A549 (cell line): ENCODE data around the gene NDC80. TPM values are rescaled to one million over a fixed set of nuclear protein-coding genes. Genes with fewer than 3 reads are reported as not detected.

Experiments
- ATAC-seq, 2 experiments: fragments of 200-7000 bp in 1 of 2; fragments of >200 bp in 1 of 2; cut with Nextera tagmentation in 1 of 2; cut with Tn5 transposase in 1 of 2; 3 replicates each; pipeline versions ENCODE4 v1.8.0 to v1.9.1; 2018 to 2020; ENCODE audit warnings: mild to moderate bottlenecking in 1 of 2, moderate library complexity in 1 of 2
- CTCF ChIA-PET: fragments of 300-600 bp; sonication (Branson Sonifier 250); formaldehyde crosslinking; extraction: SDS; loops from one replicate; lab custom pipeline; 2021; ENCODE audit warnings: antibody characterized with exemption, inconsistent platforms; lab: Yijun Ruan, JAX
- POLR2A ChIA-PET: fragments of 350-600 bp; formaldehyde crosslinking; extraction: SDS; loops from one replicate; lab custom pipeline; 2021; ENCODE audit warnings: antibody characterized with exemption, inconsistent platforms; lab: Yijun Ruan, JAX
- DNase-seq, 2 experiments: peaks; one replicate each; pipeline versions ENCODE4 v3.0.0 to v3.0.0-alpha.2; 2011 to 2016; ENCODE audit warnings: low read depth in 1 of 2, low spot score in 1 of 2
- FAIRE-seq: peaks from 2 replicates; lab custom pipeline; 2011; peaks lifted over from hg19 to GRCh38; lab: Jason Lieb, UNC
- H3K27ac ChIP-seq, 2 experiments: fragments of >200 bp; sonication (Bioruptor Twin); formaldehyde crosslinking; 3 replicates each; pipeline ENCODE4 v1.5.1; 2016 to 2017
- H3K4me1 ChIP-seq: fragments of >200 bp; sonication (Bioruptor Twin); formaldehyde crosslinking; 3 replicates; pipeline ENCODE4 v1.6.1; 2016
- H3K4me2 ChIP-seq: fragments of >200 bp; sonication (Bioruptor Twin); formaldehyde crosslinking; 3 replicates; pipeline ENCODE4 v1.6.1; 2016
- H3K4me3 ChIP-seq: fragments of >200 bp; sonication (Bioruptor Twin); formaldehyde crosslinking; 3 replicates; pipeline ENCODE4 v1.5.1; 2016
- H3K9me3 ChIP-seq: fragments of >200 bp; sonication (Bioruptor Twin); formaldehyde crosslinking; 3 replicates; pipeline ENCODE4 v1.6.1; 2016
- ATOH8 ChIP-seq: fragments of 250-450 bp; sonication (Bioruptor Pico); IDR thresholded peaks from 2 replicates; pipeline ENCODE4 v1.5.0; 2020; ENCODE audit warnings: low read depth, mild to moderate bottlenecking, moderate library complexity
- CEBPB ChIP-seq, 2 experiments: fragments of >200 bp in 1 of 2; sonication (Bioruptor Twin) in 1 of 2; formaldehyde crosslinking in 1 of 2; IDR thresholded peaks; 2 replicates each; pipeline ENCODE4 v1.6.1; 2012 to 2016
- CHD4 ChIP-seq: fragments of 200-600 bp; sonication (generic); IDR thresholded peaks from 2 replicates; pipeline ENCODE4 v1.6.1; 2016; ENCODE audit warnings: antibody characterized with exemption, mild to moderate bottlenecking, borderline replicate concordance
- CTCF ChIP-seq: fragments of >200 bp; sonication (Bioruptor Twin); formaldehyde crosslinking; IDR thresholded peaks from 3 replicates; pipeline ENCODE4 v1.5.1; 2016
- EHF ChIP-seq: fragments of 250-450 bp; sonication (Bioruptor Pico); IDR thresholded peaks from 2 replicates; pipeline ENCODE4 v1.5.0; 2020; ENCODE audit warnings: mild to moderate bottlenecking
- EHMT2 ChIP-seq: fragments of 200-600 bp; sonication (generic); IDR thresholded peaks from 2 replicates; pipeline ENCODE4 v1.6.1; 2016; ENCODE audit warnings: antibody characterized with exemption, low read depth, mild to moderate bottlenecking, moderate library complexity
- ELK1 ChIP-seq: fragments of 150-350 bp; IDR thresholded peaks from 2 replicates; pipeline ENCODE4 v1.6.1; 2014; ENCODE audit warnings: low read depth, mild to moderate bottlenecking, low read length
- EP300 ChIP-seq, 2 experiments: fragments of >200 bp; sonication (Bioruptor Twin); formaldehyde crosslinking; IDR thresholded peaks; 2 replicates in 1 of 2; 3 replicates in 1 of 2; pipeline ENCODE4 v1.6.1; 2016 to 2017
- FOSB ChIP-seq: fragments of 250-450 bp; sonication (Bioruptor Pico); IDR thresholded peaks from 2 replicates; pipeline ENCODE4 v1.5.0; 2020; ENCODE audit warnings: mild to moderate bottlenecking, moderate library complexity
- FOXS1 ChIP-seq: fragments of 250-450 bp; sonication (Bioruptor Pico); IDR thresholded peaks from 2 replicates; pipeline ENCODE4 v1.5.0; 2020; ENCODE audit warnings: mild to moderate bottlenecking, moderate library complexity
- GATA3 ChIP-seq: IDR thresholded peaks from 2 replicates; pipeline ENCODE4 v1.6.1; 2012; ENCODE audit warnings: borderline replicate concordance
- HOXB13 ChIP-seq: fragments of 250-450 bp; sonication (Bioruptor Pico); IDR thresholded peaks from 2 replicates; pipeline ENCODE4 v1.5.0; 2020; ENCODE audit warnings: low read depth, mild to moderate bottlenecking, moderate library complexity
- JUNB ChIP-seq: fragments of >200 bp; sonication (Bioruptor Twin); formaldehyde crosslinking; IDR thresholded peaks from 2 replicates; pipeline ENCODE4 v1.6.1; 2016
- KDM5A ChIP-seq: fragments of 200-600 bp; sonication (generic); IDR thresholded peaks from 2 replicates; pipeline ENCODE4 v1.6.1; 2016; ENCODE audit warnings: antibody characterized with exemption, mild to moderate bottlenecking
- MAX ChIP-seq: IDR thresholded peaks from 2 replicates; pipeline ENCODE4 v1.6.1; 2012
- PBX3 ChIP-seq: IDR thresholded peaks from 2 replicates; pipeline ENCODE4 v1.6.1; 2012
- PHF8 ChIP-seq: fragments of 200-600 bp; sonication (generic); IDR thresholded peaks from 2 replicates; pipeline ENCODE4 v1.6.1; 2016; ENCODE audit warnings: low read depth, mild to moderate bottlenecking, antibody characterized with exemption, moderate library complexity, borderline replicate concordance
- POLR2AphosphoS2 ChIP-seq: conservative IDR thresholded peaks from 2 replicates; pipeline ENCODE4 v1.6.1; 2012; ENCODE audit warnings: low read length, improper control_type of control experiment, inconsistent platforms
- RARB ChIP-seq: fragments of 250-450 bp; sonication (Bioruptor Pico); IDR thresholded peaks from 2 replicates; pipeline ENCODE4 v1.8.0; 2021; ENCODE audit warnings: mild to moderate bottlenecking, moderate library complexity
- RFX5 ChIP-seq: fragments of 450-650 bp; IDR thresholded peaks from 2 replicates; pipeline ENCODE4 v1.7.1; 2014; ENCODE audit warnings: antibody characterized with exemption, mild to moderate bottlenecking, moderate library complexity
- SREBF2 ChIP-seq: fragments of 450-650 bp; IDR thresholded peaks from 2 replicates; pipeline ENCODE4 v1.6.1; 2014; ENCODE audit warnings: mild to moderate bottlenecking, moderate library complexity
- WGBS: methylation state at CpG from one replicate; pipeline ENCODE4 v1.1.6; 2017; ENCODE audit errors: missing lambda C conversion rate; 5-methylcytosine and 5-hydroxymethylcytosine counted together
- polyA plus RNA-seq, 4 experiments: library from polyadenylated mRNA; depleted of rRNA in 3 of 4; stranded (reverse); fragments of >200 nt; fragmentation: RNase III in 1 of 4; extraction: RNeasy Plus Mini Kit Qiagen cat#74134 plus additional on column Dnase treatment in 1 of 4; gene quantifications; 2 replicates in 3 of 4; 3 replicates in 1 of 4; pipeline ENCODE4 v1.2.3, GENCODE V29; 2011 to 2017

The NDC80 gene
- polyA plus RNA-seq, 2 of the 4 experiments (the other 2 are of a cell fraction), result 11.1 to 20.2 TPM

- FAIRE-seq (no peak), DNase-seq (no peak), ATAC-seq (no peak)
- H3K9me3 ChIP-seq, result no peaks in the 10 kb centered on the region
- H3K27ac ChIP-seq, result no peak overlapping the region
- TF ChIP-seq SREBF2, result no peak
- no peak for TF ChIP-seq MAX
- no peak for TF ChIP-seq ATOH8 (CRISPR knock-in tag)
- no peak for TF ChIP-seq EHMT2
- no peak for TF ChIP-seq EP300 (IDR thresholded peaks at IDR 0.05)
- no peak for TF ChIP-seq HOXB13 (CRISPR knock-in tag)
- TF ChIP-seq ELK1, result no peak
- no peak overlapping the region for H3K4me2 ChIP-seq
- ChIA-PET POLR2A (no interaction called here), CTCF (interaction anchor here (0.7 kb wide), 2 partner anchors 208 to 798 kb away, joined by 3 read pairs; no protein-coding TSS in a partner anchor)
- H3K4me1 ChIP-seq, result no peaks in the 10 kb centered on the region
- H3K4me3 ChIP-seq, result no peak overlapping the region
- 58% methylated on average over 2 of the region's 2 CpGs for WGBS
Measured at GRCh38 chr18:2641638-2642037, 70.3 kb downstream of the NDC80 start.

- Histone ChIP-seq H3K4me1 (no peaks in the 10 kb centered on the region), H3K9me3 (no peaks in the 10 kb centered on the region), H3K4me2 (no peak overlapping the region), H3K27ac (no peak overlapping the region), H3K4me3 (no peak overlapping the region)
- DNase-seq, result no peak
- ATAC-seq, result no peak
- CTCF ChIA-PET, result no interaction called here
- no peak for FAIRE-seq
- 54% methylated on average over 1 of the region's 1 CpG for WGBS
- POLR2A ChIA-PET, result no interaction called here
- TF ChIP-seq ATOH8 (CRISPR knock-in tag) (no peak), FOXS1 (CRISPR knock-in tag) (no peak), CEBPB (IDR thresholded peaks at IDR 0.05) (no peak), PHF8 (no peak), GATA3 (no peak), CTCF (no peak), EHF (CRISPR knock-in tag) (no peak), PBX3 (no peak), RFX5 (no peak), KDM5A (no peak), CHD4 (no peak), POLR2AphosphoS2 (no peak), JUNB (no peak), RARB (CRISPR knock-in tag) (no peak), FOSB (CRISPR knock-in tag) (no peak)
Measured at GRCh38 chr18:2642771-2643170, 71.4 kb downstream of the NDC80 start.
